Endometrium (tissue), 2 donors: ENCODE results near the gene NYAP1.
"Not testable (repeated sequence)": the region's sequence is repeated elsewhere in the genome, so short reads cannot be mapped to it uniquely, and the experiment has no call there.

ENCODE experiments used
- FAIRE-seq: peaks from 2 replicates; lab custom pipeline; 2012; peaks lifted over from hg19 to GRCh38; lab: Jason Lieb, UNC
- donor health status: control.
- donor health status: control.

Gene NYAP1

DNA sequence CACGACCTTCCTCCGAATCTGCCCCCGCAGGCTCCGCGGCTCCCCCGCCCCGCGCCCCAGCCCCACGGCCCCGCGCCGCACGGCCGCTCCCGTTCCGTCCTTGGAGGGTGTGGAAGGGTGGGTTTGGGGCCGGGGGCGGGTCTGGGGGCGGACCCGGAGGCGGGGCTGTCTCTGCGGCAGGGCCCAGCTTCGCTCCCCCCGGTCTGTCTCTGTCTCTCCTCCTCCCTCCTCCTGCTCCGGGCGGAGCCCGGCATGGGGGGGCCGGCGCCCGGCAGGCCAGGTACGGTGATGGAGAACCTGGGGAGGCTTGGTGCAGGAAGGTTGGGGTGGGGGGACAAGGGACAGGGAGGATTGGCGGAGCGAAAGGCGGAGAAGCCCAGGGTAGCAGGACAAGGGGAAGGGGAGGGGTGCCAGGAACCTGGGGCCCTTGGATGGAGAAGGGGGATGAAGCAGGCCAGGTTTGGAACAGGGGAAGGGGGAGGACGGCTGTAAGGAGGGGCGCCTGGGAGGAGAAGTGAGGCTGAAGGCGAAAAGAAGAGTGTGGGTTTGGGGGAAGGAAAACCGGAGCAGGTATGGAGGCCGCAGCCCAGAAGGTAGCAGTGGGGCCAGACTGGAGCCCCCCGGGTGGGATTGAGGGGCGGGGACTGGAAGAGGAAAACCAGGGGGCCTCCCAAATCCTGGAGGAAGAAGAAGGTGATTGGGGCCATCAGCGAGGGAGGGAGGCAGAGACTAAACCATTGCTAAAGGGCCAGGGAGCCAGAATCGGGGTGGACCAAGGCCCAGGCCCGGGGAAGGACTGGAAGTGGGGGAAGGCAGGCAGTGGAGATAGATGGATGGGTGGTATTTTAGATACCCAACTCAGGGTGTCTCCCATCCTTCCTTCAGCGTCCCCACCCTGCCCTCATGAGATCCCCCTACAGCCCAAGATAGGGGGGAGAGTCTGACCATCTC is at the start of gene NYAP1:
NYAP1 (plus strand) TSS at position 206 of the 951 bp plus-strand sequence. CDS start 1,385 bp downstream, outside the sequence.
- FAIRE-seq: no peak

DNA sequence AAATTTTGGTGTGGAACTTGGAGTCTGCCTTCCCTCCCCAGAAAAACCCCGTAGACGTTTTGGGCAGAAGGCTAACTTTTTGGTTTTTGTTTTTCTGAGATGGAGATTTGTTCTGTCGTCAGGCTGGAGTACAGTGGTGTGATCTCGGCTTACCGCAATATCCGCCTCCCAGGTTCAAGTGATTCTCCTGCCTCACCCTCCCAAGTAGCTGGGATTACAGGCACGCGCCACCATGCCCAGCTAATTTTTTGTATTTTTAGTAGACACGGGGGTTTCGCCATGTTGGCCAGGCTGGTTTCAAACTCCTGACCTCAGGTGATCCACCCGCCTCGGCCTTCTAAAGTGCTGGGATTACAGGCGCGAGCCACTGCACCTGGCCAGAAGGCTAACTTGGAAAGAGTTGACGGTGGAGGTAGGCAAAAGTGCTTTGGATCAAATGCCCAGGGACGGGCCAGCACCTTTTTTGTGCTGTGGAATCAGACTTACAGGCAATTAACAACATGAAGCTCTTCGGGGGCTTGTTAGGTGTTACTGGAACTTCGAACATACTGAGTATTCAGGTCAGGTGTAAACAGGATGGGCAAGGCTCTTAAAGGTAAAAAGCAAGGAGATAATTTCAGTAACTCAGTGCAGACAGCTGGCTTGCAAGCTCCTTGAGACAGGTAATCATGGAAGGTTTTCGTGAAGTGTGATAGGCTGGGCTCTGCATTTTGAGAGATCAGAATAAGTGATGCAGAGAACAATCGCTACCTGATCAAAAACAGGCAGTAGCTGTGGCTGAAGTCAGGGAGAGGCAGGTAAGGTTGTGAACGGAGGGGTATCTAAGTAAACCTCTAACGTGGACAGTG is 49.2 kb upstream of the NYAP1 start:
- FAIRE-seq: no peak

DNA sequence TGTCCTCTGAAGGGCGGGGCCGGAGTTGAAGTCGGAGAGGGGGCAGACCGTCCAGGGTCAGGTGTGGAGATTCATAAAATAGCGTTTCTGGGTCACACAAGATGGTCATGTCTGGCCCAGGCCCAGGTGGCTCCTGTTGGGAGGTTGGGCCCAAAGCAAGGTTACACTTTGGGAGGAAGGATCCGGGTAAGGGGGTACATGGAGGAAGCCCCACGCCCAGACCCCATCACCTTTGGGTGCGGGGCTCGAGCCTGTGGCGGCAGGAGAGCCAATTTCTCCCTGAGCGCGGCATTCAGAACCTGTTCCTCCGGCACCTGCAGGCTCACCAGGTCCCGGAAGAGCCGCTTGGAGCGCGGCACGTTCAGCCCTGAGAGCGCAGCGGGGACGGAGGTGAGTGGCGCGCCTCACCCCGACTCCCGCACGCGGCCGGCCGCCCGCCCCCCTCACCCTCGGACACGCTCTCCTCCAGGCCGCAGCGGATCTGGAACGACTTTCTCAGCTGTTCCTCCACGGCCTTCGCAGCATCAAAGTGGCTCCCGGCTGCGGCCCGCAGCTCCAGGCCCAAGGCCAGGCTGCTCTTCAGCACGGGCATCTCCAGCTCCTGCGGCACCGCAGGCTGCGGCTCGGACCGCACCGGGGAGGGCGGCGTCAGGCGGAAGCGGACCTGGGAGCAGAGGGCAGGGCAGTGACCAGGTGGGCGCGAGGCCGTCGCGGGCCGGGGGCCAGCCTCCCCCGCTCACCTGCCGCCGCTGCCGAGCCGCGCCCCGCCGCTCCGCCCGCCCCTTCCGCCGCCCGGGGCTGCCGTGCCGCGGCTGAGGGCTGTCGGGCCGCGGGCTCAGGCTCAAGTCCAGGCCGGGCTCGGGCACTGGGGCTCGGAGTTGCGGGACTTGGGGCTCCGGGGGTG is 48.1 kb upstream of the NYAP1 start:
- no peak for FAIRE-seq

DNA sequence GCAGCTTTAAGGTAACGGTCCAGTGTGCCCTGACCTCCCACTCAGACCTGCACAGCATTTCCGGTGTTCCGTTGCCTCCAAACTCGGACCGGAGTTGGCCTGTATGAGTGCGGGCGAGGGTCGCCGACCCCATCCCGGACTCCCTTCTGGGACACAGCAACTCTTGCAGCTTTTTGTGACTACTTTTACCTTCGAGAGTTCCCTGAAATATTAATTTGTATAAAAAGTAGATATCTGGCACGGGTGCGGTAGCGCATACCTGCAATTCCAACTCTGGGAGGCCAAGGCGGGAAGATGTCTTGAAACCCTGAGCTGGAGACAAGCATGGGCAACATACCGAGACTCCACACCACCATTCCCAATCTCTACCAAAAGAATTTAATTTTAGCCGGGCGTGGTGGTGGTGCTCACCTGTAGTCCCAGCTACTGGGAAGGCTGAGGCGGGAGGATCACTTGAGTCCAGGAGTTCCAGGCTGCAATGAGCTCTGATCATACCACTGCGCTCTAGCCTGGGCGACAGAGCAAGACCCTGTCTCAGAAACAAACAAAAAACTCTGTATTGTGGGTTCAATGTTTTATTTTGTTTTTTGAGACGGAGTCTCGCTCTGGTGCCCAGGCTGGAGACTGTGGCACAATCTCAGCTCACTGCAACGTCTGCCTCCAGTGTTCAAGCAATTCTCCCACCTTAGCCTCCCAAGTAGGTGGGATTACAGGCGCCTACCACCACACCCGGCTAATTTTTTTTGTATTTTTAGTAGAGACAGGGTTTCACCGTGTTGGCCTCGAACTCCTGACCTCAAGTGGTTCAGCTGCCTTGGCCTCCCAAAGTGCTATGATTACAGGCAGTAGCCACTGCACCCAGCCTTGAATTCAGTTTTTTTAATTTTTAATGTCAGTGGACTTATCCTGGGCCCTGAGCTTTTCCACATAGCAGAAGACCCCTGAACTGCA is 46.3 kb upstream of the NYAP1 start:
- FAIRE-seq: no peak

DNA sequence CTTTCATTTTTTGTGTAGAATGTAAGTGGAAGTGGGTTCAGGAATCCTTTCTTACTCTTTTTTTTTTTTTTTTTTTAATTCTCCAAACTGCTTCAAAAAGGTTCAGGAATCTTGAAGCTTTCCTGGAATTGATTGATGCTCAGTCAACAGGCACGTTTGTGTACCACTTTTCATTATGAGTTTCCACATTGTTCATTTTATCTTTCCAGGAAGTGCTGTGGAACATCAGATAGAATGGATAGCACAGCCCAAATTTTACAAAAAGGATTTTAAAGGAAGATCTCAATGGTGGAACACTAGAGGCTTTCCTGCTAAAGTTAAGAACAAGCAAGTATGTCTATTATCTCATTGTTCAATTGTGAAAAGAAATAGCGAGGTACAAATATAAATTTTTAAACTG is 45.6 kb upstream of the NYAP1 start:
- FAIRE-seq: no peak

DNA sequence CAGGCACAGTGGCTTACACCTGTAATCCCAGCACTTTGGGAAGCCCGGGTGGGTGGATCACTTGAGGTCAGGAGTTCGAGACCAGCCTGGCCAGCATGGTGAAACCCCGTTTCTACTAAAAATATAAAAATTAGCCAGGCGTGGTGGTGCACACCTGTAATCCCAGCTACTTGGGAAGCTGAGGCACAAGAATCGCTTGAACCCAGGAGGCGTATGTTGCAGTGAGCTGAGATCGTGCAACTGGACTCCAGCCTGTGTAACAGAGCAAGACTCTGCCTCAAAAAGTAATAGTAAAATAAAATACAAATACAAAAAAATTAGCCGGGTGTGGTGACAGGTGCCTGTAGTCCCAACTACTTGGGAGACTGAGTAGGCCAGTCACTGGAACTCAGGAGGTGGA is 45.0 kb upstream of the NYAP1 start:
- FAIRE-seq: not testable (repeated sequence)

DNA sequence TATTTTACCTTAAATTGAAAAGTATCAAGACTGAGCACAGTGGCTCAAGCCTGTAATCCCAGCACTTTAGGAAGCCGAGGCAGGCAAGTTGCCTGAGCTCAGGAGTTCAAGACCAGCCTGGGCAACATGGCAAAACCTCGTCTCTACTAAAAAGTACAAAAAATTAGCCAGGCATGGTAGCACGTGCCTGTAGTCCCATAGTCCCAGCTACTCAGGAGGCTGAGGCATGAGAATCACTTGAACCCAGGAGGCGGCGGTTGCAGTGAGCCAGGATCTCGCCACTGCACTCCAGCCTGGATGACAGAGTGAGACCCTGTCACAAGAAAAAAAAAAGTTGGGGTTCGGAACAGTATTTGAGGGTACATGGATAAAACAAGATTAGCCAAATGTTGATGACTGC is 44.5 kb upstream of the NYAP1 start:
- FAIRE-seq: not testable (repeated sequence)

DNA sequence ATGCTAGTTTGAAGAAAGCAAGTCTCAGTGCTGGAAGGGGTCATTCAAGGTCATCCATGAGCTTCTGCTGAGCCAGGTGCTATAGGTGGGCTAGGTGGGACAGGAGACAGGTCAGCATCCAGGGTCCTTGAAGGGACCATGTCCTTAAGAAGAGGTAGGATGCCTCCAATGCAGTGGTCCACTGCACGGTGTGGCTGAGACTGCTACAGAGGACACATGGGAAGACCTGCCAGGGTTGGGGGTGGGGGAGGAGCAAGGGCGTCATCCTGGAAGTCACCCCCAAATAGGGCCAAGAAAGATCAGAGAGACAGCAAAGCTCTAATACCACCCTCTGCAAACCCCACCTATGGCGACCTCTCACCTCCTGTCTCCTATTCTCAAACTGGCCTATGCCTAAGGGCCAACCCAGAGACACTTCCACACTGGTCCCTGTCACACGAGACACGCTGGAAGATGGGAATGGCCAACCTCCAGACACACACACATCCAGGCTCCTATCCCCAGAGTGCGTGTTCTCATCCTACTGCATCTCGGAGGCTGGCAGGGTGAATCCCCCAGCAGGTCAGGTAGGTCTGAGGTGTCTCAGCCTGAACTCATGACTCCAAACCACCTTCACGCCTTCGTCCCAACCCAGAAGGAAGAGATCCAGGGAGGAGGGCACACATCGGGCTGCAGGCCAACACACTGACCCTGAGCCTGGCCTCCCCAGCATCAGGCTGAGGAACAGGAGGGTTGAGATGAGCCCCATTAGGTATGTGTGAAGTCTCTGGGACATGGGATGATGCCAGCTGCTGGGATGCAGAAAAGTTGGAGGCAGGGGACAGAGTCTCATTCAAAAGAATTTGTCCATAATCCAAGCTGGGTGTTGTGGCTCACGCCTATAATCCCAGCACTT is 41.8 kb upstream of the NYAP1 start:
- FAIRE-seq: no peak

DNA sequence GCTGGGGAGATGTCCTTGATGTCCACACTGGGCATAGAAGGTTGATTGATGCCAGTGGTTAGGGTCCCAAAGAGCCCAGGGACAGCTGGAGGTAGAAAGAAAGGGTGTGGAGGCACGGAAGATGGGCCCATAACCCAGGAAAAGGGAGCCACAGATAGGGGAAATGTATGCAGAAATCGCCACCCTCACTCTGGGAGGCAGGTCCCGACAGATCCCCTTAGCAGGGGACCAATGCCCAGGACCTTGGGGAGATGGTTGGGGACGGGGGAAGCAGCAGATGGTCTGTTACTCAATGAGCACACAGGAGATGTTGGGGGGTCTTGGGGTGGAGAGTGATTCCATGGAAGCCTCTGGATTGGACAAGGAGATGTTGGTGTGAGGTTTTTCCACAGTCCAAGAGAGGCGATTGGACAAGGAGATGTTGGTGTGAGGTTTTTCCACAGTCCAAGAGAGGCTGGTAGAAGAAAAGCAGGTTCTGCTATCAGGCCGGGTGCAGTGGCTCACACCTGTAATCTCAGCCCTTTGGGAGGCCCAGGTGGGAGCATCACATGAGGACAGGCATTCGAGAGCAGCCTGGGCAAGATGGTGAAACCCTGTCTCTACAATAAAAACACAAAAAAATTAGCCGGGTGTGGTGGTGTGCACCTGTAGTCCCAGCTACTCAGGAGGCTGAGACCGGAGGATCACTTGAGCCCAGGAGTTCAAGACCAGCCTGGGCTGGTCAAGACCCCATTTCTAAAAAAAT is 40.5 kb upstream of the NYAP1 start:
- no peak for FAIRE-seq

DNA sequence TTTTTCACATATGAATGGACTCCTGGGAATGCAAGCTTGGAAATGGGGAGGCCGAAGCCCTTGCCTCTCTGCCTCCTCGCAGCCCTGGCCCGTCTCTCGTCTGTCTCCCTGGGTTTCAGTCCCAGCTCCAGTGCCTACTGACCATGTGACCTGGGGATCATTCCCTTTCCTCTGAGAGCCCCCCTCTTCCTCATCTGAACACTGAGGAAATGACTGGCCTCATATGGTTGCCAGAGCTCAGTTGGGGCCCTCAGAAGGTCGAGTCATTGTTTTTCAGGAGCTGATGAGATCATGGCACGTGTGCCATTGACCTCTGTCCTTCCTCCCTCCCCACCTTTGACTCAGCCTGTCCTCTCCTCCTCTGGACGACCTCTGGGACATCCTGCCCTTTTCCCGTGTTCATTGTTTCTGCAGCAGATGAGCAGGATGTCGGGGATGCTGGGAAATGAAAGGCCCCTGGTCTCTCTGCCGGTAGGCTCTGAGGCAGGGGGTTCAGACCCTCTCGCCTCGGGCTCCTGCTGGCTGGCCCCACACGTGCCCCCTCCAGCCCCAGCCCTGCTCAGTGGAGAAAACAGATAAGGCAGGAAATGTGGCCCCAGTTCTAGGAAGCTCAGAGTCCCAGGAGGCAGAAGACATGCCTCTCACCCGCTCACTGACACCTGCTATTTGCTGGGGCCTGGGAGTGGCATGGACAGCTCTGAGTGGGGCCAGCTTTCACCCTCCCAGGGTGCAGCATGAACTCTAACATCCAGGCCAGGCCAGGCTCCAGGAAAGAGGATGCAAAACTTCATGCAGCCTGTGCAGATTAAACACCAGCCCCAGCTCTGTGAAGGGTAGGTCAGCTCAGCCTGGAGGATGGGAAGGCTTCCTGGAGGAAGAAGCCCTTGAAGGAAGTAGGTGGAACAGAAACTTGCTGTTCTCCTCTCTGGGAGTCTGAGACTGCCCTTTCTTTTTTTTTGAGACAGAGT is 39.1 kb upstream of the NYAP1 start:
- no peak for FAIRE-seq

DNA sequence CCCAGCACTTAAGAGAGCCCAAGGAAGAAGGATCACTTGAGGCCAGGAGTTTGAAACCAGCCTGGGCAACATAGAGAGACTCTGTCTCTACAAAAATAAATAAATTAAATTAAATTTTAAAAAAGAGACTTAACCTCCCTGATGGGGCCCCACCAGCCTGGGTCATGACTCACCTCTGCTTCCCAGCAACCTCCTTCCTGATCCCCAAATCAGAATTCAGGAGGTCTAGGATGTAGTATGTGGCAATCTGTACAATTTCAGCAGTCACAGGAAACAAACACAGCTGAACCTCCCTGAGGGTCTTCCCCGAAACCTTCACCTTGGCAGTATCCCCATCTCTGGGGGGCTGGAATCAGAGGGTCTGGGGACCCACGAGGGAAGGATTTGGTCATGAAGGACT is 37.7 kb upstream of the NYAP1 start:
- no peak for FAIRE-seq

DNA sequence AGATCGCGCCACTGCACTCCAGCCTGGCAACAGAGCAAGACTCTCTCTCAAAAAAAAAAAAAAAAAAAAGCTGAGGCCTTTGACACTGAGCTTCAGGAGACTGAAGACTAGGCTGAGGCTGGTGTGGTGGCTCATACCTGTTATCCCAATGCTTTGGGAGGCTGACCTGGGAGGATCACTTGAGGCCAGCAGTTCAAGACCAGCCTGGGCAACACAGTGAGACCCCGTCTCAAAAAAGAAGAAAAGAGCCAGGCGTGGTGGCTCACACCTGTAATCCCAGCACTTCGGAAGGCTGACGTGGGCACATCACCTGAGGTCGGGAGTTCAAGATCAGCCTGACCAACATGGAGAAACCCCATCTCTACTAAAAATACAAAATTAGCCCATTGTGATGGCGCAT is 36.4 kb upstream of the NYAP1 start:
- not testable (repeated sequence) for FAIRE-seq

DNA sequence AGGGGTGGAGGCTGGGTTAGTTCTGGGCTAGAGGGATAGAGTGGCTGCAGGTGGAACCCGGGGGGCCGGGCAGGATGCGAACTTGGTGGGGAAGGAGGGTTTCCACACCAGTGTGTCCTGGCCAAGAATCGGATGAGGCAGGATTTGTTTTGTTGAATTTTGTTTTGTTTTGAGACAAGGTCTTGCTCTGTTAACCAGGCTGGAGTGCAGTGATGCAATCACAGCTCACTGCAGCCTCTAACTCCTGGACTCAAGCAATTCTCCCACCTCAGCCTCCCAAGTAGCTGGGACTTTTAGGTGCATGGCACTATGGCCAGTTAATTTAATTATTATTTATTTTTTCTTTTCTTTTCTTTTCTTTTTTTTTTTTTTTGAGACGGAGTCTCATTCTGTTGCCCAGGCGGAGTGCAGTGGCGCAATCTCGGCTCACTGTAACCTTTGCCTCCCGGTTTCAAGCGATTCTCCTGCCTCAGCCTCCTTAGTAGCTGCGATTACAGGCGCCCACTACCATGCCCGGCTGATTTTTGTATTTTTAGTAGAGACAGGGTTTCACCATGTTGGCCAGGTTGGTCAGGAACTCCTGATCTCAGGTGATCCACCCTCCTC is 34.4 kb upstream of the NYAP1 start:
- no peak for FAIRE-seq

DNA sequence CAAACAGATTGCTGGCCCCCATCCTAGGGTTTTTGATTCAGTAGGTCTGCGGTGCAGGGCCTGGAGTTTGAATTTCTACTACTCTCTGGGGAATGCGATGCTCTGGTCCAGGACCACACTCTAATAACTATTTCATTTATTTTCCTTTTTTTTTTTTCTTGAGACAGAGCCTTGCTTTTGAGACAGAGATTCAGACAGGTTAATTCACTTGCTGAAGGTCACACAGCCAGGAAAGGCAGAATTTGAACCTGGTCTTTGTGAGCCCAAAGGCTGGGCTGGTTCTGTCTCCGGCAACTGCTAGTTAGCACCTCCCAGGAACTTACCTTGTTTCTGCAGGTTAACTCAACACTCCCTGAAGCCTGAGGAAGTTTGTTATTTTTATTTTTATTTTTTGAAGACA is 31.2 kb upstream of the NYAP1 start:
- no peak for FAIRE-seq

DNA sequence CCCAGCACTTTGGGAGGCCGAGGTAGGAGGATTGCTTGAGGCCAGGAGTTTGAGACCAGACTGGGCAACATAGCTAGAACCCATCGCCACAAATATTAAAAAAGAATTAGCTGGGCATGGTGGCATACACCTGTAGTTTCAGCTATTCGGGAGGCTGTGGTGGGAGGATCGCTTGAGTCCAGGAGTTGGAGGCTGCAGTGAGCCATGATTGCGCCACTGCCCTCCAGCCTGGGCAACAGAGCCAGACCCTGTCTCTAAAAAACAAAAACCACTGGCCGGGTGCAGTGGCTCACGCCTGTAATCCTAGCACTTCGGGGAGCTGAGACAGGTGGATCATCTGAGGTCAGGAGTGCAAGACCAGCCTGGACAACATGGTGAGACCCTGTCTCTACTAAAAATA is 29.9 kb upstream of the NYAP1 start:
- FAIRE-seq: not testable (repeated sequence)

DNA sequence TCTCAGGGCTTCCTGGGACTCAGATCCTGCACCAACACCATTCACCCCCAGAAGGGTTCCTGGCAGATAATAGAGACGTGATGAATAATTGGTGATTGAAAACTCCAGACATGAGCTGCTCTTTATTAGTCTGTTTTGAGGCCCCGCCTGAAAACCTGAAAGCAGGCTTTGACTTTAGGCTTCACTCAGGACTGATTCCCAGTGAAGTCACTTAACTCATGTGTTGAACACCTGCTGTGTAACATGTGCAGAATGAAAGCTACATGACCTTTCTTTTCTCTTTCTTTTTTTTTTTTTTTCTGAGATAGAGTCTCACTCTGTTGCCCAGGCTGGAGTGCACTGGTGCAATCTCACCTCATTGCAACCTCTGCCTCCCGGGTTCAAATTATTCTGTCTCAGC is 28.5 kb upstream of the NYAP1 start:
- no peak for FAIRE-seq

DNA sequence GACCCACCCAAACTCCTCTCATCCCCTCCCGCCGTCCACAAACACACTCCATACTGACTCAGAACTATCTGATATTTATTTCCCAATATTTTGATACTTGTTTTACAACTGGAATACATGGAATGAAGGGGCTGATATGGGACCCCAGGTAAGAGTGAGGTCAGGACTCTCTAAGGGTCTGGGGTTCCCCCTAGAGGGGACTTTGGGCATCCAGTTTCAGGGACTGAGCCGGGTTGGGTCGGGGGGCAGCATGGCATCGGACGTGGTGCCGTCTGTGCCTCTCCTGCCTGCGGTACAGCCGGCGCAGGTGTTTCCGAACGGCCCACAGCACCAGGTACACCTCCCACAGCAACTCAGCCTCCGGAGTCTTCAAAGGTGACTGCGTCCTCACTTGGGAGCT is 27.2 kb upstream of the NYAP1 start:
- FAIRE-seq: no peak
